ENCODE results near the gene MTG2. TPM values are rescaled to one million over a fixed set of nuclear protein-coding genes. Genes with fewer than 3 reads are reported as not detected.

The MTG2 gene
- total and polyA plus RNA-seq, 8 donors: 13.6 to 77.9 (median 21.4) TPM

GRCh38 chr20:62237514-62237800 is 54.6 kb downstream of the MTG2 start:
- Histone ChIP-seq H3K36me3 (peaks cover 0 to 5% (median 3%) of the 10 kb centered on the region in 4 donors), H3K27ac (peak overlapping the region in 4 of 5 donors; percentile 44 to 75 (median 70)), H3K4me3 (peak overlapping the region; percentile 46 to 95 (median 86)), H3K27me3 (peaks cover 0 to 34% (median 0%) of the 10 kb centered on the region in 3 donors), H3K9me3 (no peaks in the 10 kb centered on the region), H3K4me1 (peaks cover 33 to 66% (median 58%) of the 10 kb centered on the region in 4 donors)
- WGBS, 5 donors: 60 to 82% (median 70%) methylated on average over 1 of the region's 1 CpG
- DNase-seq: no peak
- intact Hi-C loops (cut with DNase I; ENCODE audit: low total_unique reads): no loop called here
- TF ChIP-seq POLR2A (IDR thresholded peaks at IDR 0.05) (no peak), EP300 (IDR thresholded peaks at IDR 0.05) (no peak), POLR2AphosphoS5 (IDR thresholded peaks at IDR 0.05) (no peak), CTCF (IDR thresholded peaks at IDR 0.05) (no peak)

GRCh38 chr20:62237801-62238568 is 55.2 kb downstream of the MTG2 start, which contains the start of gene OSBPL2:
TSS of gene OSBPL2 (plus strand) at chr20:62238521. CDS start at chr20:62256185, 17,664 bp downstream.
- Histone ChIP-seq H3K36me3 (peaks cover 0 to 10% (median 8%) of the 10 kb centered on the region in 4 donors), H3K9me3 (no peaks in the 10 kb centered on the region), H3K4me3 (peak within 1 kb of the TSS; percentile 83 to 95 (median 88)), H3K4me1 (peaks cover 33 to 71% (median 62%) of the 10 kb centered on the region in 4 donors), H3K27ac (peak within 1 kb of the TSS; percentile 81 to 96 (median 92)), H3K27me3 (peaks cover 0 to 29% (median 0%) of the 10 kb centered on the region in 3 donors)
- 1 to 9% (median 3%) methylated on average over 13 to 55 of the region's 55 CpGs for WGBS, 5 donors
- no peak for TF ChIP-seq EP300 (IDR thresholded peaks at IDR 0.05)
- peak; percentile 19 to 85 (median 48) for TF ChIP-seq POLR2AphosphoS5 (IDR thresholded peaks at IDR 0.05)
- intact Hi-C loops (cut with DNase I; ENCODE audit: low total_unique reads): no loop called here
- peak; percentile 99 for DNase-seq

- Histone ChIP-seq H3K36me3 (peaks cover 0 to 15% (median 13%) of the 10 kb centered on the region in 4 donors), H3K4me3 (peak overlapping the region; percentile 83 to 95 (median 88)), H3K4me1 (peaks cover 33 to 74% (median 67%) of the 10 kb centered on the region in 4 donors), H3K27ac (peak overlapping the region; percentile 81 to 96 (median 92)), H3K27me3 (peaks cover 0 to 22% (median 0%) of the 10 kb centered on the region in 3 donors), H3K9me3 (no peaks in the 10 kb centered on the region)
- WGBS, 5 donors: 0 to 3% (median 1%) methylated on average over 14 to 67 of the region's 70 CpGs
- TF ChIP-seq EP300 (IDR thresholded peaks at IDR 0.05) (no peak), POLR2AphosphoS5 (IDR thresholded peaks at IDR 0.05) (peak in 1 of 3 donors; percentile 33), POLR2A (IDR thresholded peaks at IDR 0.05) (no peak)
- peak; percentile 41 to 75 for DNase-seq
- intact Hi-C loops (cut with DNase I; ENCODE audit: low total_unique reads): no loop called here
Measured at GRCh38 chr20:62238569-62239277, 55.9 kb downstream of the MTG2 start.

DNA sequence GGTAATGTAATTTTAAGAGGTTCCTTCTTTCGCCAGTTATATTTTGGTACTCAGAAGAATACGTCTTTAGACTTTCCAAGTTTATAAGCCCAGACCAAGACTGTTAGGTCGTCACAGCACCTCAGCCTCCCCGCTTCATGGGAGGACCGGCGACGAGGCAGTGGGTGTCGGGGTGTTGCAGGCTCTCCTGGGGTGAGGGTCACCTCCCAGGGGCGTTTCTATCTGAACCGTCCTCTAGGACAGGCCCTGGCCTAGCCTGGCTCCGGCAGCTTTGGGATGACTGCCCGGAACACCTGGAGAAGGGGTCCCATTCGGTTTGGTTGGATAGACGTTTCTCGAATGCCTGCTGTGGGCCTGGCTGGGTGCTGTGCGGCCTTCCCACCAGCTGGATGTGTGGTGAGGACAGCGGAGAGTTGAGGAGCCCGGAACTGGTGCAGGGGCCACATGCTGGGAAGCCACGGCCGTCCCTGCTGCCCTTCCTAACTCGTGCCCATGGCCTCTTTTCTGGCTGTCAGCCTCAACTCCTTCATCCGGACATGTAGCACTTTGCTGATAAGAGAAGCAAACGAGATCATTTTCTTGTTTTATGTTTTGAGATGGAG is 56.6 kb downstream of the MTG2 start:
- peaks cover 33 to 77% (median 72%) of the 10 kb centered on the region in 4 donors for H3K4me1 ChIP-seq
- 21 to 35% (median 25%) methylated on average over 18 to 23 of the region's 23 CpGs for WGBS, 5 donors
- TF ChIP-seq POLR2AphosphoS5 (IDR thresholded peaks at IDR 0.05) (no peak), CTCF (IDR thresholded peaks at IDR 0.05) (no peak), POLR2A (IDR thresholded peaks at IDR 0.05) (no peak), EP300 (IDR thresholded peaks at IDR 0.05) (no peak)

More for the DNA sequence above, 56.6 kb downstream of the MTG2 start:
- DNase-seq: peak in 1 of 2 donors; percentile 35
- no peaks in the 10 kb centered on the region for H3K9me3 ChIP-seq
- peaks cover 0 to 15% (median 0%) of the 10 kb centered on the region in 3 donors for H3K27me3 ChIP-seq
- peak overlapping the region; percentile 81 to 96 (median 92) for H3K27ac ChIP-seq
- peak overlapping the region; percentile 83 to 95 (median 88) for H3K4me3 ChIP-seq
- H3K36me3 ChIP-seq: peaks cover 0 to 17% (median 15%) of the 10 kb centered on the region in 4 donors
- intact Hi-C loops (cut with DNase I; ENCODE audit: low total_unique reads): no loop called here
